ENCODE data around the gene RNASE8.
"Not testable (repeated sequence)": the region's sequence is repeated elsewhere in the genome, so short reads cannot be mapped to it uniquely, and the experiment has no call there.

Gene RNASE8

DNA sequence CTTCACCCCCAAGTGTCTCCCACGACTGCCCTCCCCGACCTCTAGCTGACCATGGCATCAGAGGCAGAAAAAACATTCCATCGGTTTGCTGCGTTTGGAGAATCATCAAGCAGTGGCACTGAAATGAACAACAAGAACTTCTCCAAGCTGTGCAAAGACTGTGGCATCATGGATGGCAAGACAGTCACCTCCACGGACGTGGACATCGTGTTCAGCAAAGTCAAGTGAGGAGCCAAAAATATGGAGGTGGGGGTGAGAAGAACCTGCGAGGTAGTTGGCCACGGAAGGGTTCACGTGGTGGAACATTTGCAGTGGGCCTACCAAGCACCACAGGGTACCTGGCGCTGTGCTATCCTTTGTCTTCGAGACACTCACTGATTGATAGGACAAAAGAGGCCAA is 27.1 kb upstream of the RNASE8 start:
- no peak for DNase-seq

DNA sequence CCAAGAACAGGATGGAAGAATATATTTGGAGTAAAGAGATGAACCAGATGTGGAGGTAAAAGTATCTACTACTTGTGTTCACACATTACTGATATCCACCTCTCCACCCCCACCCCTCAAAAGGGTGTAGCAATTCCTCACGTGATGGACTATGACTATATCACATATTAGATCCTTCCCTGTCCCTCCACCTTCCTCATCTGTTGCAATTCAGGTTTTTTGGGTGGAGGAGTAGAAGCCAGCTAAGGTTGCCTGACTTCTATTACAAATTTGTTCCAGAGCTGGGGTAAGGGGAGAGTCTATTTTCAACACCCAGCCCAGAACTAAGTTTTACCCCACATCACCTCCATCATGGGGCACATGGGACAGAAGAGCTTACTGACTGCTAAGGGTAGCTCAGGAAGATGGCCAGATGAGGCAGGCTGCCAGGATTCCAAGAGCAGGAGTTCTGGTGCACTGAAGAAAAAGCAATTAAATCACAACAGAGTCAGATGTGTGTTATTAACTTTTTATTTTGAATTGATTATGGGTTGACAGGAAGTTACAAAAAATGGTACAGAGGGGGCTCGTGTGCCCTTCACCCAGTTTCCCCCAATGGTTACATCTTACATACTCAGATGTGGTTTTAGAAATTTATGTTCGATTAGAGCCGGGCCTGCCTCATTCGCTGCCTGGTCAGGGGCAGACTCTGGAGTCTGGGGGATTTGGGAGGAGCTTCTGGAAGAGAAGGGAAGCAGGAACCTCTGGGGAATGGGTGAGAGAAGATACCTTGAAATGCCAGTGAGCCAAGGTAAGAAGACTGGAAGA is 25.1 kb upstream of the RNASE8 start:
- no peak for DNase-seq

DNA sequence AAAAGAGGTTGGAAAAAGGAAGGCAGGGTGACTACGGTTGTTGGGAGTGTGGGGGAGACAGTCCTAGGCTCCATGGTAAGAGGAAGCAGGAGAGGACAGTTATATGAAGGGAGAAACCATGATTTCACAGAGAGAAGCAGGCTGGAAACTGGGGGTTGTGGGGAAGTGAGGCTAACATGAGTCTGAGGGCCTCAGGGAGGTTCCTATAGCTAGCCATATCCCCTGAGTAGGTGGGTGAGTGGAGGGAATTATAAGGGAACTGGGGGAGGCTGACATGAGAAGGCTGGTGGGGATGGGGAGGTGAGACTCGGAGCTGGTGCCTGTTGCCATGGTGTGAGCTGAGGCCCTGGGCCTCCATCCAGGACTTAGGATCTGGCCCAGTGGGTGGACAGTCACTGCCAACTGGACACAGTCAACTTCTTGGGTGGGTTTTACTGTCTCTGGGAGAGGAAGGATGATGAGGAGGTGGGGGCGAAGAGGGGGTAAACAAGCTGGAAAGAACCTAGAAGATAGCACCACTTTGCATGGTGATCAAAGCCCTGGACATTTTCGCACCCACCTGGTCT is 24.4 kb upstream of the RNASE8 start:
- no peak for DNase-seq

DNA sequence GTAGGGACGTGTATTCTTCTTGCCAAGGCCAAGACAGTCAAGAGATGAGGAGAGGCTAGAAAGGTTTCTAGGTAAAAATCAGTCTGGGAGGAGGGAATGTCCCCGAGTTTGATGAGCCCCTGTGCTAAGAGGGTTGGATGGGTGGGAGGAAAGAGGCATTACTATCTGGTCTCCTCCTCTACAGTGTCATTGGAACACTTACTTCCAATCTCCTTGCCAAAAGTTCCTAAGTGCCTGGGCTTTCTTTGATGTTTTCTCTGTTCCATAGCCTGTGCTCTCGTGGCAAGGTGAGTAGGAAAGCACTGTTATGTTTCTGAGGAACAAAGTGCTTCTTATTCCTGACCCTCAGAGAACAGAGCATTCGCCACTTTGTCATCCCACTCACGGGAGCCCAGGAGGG is 22.9 kb upstream of the RNASE8 start, which contains the start of gene RNASE13:
Gene RNASE13, minus strand, starts transcription at position 101 of the 400 bp plus-strand sequence. CDS start 519 bp downstream, outside the sequence.
- DNase-seq = no peak

DNA sequence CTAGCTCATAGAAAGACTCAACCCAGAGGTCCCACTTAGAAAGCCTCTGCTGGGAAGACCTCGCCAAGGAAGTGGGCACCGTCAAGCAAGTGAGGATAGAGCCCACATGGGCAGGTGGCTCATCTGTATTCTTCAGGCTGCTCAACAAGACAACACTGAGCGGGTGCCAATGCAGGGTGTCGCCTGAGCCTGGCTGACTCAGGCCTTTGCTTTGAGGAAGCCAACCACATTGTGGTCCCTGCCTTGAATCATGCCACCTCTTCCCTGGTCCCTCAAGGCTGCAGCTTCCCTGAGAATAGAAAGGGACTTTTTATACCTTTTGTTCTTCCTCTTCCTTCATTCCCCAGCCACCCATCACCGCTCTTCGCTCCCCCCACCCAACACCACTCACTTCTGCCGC is 20.9 kb upstream of the RNASE8 start:
- DNase-seq = no peak

DNA sequence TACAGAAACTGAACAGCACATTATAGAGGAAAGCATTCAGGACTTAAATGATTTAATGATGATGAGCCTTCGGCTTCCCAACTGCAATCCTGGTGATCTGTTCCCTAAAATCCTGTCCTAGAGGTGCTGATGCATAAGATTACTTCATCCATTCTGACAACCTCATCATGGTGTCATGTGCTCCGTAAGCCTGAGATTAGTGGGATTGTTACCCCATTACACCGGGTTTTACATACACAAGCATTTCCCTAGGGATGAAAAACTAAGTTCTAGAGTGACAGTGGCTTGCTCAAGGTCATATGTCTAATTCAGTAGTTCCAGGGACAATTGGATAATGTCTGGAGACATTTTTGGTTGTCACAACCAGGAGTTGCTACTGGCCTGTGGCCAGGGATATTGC is 20.5 kb upstream of the RNASE8 start:
- DNase-seq = no peak

DNA sequence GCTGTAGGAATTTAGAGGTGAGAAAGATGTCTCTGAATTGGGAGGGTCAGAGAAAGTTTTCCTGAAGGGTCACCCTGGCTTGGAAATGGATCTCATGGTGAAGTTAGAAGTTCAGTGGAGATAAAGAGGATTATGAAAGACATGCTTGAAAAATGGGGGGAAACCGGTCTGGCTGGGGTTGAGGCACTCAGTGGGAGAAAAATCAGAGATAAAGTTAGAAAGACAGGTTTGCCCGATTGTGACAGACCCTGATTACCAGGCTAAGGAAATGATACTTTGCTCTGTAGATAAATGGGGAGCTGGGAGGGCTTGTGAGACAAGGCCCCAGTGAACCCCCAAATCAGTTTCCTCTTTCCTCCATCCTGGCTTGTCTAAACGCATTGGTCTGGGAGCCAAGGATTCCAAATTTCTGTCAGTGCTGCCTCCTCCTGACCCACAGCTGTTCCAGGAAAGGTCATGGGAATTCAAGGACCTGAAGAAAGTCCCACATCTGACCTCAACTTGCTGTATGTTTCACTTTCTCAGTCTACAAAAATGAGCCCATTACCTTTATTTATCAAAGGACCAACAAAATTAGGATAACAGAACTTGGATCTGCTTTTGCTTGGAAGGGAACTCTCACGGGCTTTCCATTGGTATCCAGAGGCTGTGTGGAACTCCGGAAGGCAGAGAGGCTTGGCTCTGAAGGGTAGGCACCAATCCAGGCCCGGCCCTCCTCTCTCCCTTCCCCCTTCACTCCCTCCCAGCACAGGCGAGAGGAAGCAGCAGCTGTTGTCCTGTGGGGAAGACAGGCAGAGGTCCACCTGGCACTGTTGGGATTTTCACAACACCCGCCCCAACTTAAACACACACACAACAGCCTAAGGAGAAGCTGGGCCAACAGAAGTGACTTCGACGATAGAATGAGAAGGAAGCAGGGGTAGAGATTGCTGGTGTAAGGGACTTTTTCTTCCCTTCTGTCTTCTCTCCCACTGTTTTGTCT is 18.9 kb upstream of the RNASE8 start:
- no peak for DNase-seq

DNA sequence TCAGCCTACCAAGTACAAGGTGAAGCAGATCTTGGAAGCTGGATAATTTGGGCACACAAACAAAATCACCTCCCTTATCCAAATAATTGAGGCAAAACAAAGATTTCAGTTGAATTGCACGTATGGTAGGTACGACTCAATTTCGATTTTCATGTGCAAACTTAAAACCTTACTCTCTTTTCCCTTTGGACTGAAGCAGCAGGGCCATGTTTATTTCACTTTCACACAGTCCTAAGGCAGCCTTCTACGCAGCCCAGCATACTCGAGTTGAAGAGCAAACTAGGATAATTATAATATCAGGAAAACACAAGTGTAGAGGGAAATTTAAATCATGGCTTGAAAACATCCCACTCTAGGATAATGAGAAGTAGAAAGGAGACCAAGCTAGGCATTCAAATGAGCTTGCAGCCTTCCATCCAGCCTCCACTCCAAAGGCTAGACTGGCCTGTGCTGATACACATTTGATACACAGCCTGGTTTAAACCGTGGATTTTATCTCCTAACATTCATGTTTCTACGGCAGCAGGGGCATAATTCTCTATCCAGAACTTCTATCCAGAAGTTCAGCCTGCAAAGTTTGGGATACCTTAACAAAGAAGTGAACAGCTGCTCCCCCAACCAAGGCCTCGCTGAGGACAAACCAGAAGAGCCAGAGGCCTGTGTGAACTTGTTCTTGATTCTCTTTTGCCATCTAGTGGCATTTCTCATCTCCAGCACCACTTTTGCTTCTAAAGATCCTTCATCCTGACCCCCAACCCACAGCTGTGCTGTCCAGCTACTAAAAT is 17.8 kb upstream of the RNASE8 start:
- no peak for DNase-seq

DNA sequence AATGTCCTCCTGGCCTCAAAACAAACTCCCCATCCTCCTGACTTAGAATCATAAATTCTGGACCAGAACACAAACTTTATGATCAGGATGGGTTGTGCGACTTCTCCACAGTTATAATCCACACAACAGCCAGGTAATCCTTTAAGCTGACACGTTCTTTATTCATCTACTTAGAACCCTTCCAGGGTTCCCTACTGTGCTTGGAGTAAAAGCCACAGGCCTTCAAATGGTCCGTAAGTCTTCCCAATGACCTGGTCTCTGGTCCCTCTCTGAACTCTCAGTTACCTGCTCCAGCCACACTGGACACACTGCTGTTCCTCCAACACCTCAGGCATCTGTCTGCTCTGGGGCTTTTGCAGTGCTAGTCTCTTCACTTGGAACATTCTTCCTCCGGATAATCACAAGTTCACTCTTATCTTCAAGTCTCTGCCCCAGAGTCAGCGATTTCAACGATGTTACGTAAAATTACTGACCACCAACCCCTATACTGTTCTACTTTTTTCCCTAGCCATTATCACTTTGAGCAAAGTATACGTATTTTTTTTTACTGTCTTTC is 17.2 kb upstream of the RNASE8 start:
- DNase-seq = no peak

DNA sequence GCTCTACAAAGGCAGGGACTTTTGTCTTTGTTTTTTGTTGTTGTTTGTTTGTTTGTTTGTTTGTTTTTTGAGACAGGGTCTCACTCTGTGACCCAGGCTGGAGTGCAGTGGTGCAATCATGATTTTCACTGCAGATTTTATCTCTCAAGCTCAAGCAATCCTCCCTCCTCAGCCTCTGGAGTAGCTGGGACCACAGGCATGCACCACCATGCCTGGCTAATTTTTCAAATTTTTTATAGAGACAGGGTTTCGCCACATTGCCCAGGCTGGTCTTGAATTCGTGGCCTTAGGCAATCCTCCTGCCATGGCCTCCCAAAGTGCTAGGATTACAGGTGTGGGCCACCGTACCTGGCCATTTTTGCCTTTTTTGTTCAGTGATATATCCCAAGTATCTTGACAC is 16.7 kb upstream of the RNASE8 start:
- not testable (repeated sequence) for DNase-seq

DNA sequence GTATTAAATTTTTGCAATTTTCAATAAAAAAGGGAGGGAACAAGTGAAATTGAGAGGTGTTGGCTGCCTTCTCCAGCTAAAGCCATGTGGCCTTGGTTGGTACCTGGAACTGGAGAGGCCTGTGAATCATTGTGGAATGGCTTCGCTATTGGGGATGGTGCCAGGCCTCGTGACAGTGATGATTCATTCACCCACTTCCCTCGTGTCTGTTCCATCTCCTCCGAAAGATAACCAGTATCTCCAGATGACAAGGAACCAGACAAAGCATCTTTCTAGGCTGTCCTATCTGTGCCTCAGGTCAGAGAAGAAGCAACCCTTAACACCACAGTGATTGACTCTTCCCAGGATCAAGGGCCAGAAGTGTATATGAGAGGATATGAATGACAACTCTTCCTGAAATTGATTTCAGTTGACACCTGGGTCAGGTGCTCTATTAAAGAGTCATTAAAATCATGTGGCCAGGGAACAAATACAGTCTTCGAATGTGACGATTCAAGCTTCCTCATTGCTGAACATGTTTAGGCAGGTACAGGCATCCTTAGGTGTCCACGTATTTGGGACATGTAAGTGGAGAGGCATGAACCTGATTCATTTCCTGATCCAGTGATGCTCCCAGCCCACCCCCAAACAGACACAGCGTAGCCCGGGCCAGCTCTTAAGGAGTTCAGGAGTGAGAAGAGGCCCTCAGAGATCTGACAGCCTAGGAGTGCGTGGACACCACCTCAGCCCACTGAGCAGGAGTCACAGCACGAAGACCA is 15.8 kb upstream of the RNASE8 start, which contains the start of gene RNASE7:
Gene RNASE7, plus strand, starts transcription at position 687 of the 758 bp plus-strand sequence. CDS start 631 bp downstream, outside the sequence.
- DNase-seq = no peak

DNA sequence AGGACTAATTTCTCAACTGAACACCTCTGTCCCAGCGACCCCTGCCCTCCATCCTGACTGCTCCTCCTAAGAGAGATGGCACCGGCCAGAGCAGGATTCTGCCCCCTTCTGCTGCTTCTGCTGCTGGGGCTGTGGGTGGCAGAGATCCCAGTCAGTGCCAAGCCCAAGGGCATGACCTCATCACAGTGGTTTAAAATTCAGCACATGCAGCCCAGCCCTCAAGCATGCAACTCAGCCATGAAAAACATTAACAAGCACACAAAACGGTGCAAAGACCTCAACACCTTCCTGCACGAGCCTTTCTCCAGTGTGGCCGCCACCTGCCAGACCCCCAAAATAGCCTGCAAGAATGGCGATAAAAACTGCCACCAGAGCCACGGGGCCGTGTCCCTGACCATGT is 14.7 kb upstream of the RNASE8 start:
- DNase-seq = no peak

DNA sequence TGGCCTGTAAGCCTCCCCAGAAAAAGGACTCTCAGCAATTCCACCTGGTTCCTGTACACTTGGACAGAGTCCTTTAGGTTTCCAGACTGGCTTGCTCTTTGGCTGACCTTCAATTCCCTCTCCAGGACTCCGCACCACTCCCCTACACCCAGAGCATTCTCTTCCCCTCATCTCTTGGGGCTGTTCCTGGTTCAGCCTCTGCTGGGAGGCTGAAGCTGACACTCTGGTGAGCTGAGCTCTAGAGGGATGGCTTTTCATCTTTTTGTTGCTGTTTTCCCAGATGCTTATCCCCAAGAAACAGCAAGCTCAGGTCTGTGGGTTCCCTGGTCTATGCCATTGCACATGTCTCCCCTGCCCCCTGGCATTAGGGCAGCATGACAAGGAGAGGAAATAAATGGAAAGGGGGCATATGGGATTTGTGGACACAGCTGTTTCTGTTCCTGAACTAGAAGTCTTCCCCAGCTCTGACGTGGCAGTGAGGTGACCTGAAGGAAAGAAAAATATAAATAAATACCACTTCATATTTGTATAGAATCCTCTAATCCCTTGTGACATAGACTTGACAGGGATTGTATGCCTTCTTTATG is 14.1 kb upstream of the RNASE8 start:
- no peak for DNase-seq

DNA sequence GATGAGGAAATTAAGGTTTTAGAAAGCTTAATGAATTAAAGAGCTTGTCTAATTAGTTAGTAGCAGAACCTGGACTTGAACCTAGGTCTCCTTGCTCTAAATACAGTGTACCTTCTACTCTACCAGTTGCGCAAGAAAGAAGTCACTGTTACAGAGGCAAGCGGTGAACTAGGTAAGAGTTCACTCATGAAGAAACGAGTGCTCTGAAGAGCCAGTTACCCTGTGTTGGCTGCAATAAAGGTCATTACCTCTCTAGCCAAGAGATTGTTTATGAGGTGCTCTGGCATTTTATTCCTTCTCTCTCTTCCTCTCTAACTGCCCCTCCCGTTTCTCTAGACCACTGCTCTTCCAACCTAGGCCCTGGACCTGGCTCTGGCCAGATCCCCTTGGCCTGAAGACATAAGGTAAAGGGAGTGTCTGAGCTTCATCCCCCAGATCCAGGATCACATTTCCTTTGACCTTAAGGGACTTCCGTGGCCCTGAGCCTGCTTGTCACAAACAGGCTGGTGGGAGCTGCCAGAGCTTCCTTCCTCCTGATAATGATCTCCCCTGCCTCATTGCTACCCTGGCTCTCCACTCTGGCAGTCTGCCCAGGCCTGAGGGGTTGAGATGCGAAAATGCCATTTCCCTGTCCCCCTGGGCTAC is 13.5 kb upstream of the RNASE8 start:
- DNase-seq = no peak

DNA sequence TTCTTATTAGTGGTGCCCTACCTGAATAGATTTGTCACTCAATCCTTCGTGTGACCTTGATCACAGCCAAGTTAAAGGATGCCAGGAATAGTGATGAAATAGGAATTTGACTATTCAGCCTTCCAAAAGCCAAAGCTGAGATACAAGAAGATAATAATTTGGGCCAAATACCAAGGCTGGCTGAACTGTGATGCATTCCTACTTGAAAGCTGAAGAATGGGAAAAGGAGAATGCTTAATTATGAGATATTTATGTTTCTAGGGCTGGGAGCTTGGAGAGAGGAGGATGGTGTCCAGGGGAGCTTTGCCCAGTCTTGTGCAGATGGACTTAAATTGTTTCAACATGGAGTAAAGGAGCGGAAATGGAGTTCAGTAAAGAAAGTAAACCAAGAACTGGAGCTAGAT is 10.2 kb upstream of the RNASE8 start:
- no peak for DNase-seq

DNA sequence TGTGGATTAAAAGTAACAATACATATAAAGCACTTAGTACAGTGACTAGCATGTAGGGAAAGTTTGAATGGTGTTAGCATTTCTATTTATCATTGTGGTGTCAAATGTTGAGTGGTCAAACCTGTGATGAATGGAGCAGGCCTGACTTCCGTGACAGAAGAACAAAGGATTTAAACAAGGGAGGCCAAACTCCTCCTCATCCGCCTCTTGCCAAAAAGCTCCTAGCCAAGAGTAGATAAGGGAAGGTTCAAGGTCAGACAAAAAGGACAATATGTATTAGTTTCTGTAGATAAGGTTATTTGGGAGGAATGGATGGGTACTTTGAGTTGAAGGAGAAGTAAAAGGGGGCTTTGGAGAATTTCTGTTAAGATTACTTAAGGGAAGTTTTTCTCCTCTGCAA is 9.0 kb upstream of the RNASE8 start:
- no peak for DNase-seq

DNA sequence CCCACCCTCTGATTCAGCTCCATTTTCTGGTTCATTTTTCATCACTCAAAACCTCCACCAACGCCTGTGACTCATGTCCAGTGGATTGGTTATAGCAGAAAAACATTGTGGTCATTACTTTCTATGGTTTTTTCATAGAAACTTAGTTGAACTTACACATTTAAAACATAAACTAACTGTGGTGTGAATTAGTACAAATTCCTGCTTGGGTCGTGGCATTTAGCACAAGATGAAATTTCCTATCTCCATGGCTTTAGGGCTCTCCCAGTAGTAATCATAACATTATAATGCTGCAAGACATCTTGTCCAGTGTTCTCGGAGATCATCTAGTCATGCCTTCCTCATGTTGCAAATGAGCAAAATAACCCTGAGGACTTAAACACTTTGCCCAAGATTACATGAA is 8.3 kb upstream of the RNASE8 start:
- DNase-seq = no peak

DNA sequence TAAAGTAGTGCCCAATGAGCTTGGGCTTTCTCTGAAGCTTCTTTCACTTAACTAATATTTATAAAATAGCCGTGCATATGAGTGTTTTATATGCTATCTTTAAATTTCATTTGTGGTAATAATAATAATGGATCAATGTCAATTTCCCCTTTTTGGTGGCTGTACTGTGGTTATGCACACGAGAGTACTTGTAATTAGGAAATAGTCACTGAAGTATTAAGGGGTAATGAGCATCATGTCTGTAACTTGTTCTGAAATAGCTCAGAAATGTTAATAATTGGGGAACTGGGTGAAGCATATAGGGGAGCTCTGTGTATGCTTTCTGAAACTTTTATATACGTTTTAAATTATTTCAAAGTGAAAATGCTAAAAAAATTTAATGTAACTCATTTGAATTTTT is 7.0 kb upstream of the RNASE8 start:
- DNase-seq = no peak

DNA sequence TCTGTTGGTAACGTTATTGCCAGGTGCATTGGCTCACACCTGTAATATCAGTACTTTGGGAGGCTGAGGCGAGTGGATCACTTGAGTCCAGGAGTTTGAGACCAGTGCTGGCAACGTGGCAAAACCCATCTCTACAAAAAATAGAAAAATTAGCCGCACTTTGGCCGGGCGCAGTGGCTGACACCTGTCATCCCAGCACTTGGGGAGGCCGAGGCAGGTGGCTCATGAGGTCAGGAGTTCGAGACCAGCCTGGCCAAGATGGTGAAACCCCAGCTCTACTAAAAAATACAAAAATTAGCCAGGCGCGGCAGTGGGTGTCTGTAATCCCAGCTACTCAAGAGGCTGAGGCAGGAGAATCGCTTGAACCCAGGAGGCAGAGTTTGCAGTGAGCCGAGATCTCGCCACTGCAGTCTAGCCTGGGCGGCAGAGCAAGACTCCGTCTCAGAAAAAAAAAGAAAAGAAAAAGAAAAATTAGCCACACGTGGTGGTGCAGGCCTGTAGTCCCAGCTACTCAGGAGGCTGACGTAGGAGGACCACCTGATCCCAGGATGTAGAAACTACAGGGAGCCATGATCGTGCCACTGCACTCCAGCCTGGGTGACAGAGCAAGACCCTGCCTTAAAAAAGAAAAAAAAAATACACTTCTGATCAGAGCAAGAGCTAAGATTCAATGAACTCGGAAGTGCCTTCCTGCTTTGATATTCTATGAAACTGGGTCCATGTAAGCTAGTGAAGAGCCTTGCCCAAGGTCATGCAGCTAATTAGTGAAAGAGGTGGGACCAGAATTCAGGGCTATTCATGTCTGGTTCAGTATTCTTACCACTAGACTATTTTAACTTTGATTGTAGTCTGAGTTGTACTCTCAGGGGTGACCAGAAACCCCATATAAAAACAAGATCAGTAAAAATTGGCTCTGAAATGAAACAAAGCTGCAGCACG is 4.2 kb upstream of the RNASE8 start:
- no peak for DNase-seq

Measured in NCI-H2081 treated with DMSO at 0.1 percent for 48 hours (cell line).